Stimulated activated CD4-positive, alpha-beta T cell treated with anti-CD3 and anti-CD28 coated beads, Interleukin-4, amount 100 ng/mL, for 4 hours (primary cell): Measurements from ENCODE around the gene TMA7.
A peak's percentile ranks its signal among the peaks of the same experiment; 100 is the strongest.
"Not testable (repeated sequence)": the region's sequence is repeated elsewhere in the genome, so short reads cannot be mapped to it uniquely, and the experiment has no call there.

ENCODE experiments used
- DNase-seq, 2 experiments: peaks; one replicate each; pipeline ENCODE4 v3.0.0-alpha.2; 2020

The TMA7 gene

DNA sequence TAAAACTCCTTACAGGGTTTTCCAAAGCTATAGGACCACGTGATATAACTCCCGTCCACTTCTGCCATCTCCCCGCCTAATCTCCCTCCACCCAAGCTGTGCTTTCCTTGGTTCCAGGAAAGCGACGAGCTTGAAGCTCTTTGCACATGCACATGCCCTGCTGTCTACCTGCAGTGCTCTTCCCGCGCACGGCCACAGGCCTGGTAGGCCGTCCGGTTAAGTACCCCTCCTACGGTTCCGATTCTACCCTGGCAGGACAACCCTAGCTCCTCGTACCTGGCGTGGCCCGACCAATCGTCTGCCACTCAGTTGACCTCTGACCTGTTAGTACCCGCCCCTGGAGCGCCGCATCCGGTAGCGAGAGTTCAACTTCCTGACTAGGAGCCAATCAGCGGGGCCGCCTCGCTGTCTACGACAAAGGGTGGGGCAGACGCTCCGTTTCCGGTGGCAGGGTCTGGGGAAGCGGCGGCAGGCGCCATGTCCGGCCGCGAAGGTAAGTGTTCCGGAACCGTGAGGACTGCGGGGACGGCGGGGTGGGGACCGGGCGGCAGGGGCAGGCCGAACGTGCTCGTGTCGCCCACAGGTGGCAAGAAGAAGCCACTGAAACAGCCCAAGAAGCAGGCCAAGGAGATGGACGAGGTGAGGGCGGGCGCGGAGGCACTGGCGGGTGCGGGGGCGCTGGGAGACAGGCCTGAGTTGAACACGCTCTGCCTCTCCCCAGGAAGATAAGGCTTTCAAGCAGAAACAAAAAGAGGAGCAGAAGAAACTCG, at the start of gene TMA7, which contains the start of gene CCDC51:
TMA7 (plus strand) TSS at position 438 of the 770 bp plus-strand sequence; CDS start at position 478, 40 bp downstream.
CCDC51 (minus strand) TSS at position 300 of the 770 bp plus-strand sequence. CDS start 4,991 bp downstream, outside the sequence.
- DNase-seq: peak; percentile 96 to 98

GRCh38 chr3:48394391-48394790, 45.7 kb upstream of the TMA7 start:
- no peak for DNase-seq

- DNase-seq: no peak
Measured at GRCh38 chr3:48395714-48396113, 44.3 kb upstream of the TMA7 start.

DNA sequence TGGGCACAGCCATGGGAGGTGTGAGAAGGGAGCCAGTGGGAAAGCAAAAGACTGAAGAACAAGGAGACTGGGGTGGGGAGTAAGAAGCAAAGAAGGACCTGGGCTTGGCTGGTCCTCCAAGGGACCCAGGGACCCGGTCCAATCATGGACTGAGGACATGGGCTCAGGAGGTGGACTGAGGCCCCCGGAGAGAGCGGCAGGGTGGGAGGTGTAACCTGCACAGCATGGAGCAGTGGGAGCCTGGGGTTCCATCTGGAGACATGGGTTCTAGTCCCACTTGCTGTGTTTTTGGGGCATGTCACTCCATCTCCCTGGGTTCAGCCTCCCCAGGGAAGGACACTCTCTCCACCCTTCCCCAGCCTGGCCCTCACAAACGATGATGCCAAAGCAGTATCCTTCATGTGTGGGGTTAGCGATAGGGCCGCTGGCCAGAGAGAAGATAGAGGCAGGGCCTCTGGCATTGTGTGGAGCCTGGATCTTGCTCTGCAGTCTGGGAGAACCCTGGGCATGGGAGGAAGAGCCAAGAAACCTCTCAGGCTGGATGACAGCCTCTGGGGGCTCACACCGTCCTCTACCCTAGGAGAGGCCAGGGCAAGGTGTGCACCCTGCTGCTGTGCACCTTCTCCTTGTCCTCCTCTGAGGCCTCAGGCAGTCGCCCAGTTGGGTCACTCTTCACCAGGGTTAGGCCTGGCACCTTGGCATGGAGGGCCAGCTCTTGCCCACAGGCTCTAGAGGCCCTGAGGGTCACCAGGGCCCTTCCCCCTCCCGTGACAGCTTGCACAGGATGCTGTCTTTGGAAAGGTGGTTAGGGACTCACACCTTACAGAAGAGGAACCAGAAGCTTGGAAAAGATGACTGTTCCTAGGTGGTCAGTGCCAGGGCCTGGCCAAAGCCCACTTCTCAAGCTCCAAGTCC, 42.0 kb upstream of the TMA7 start:
- DNase-seq: no peak

GRCh38 chr3:48398701-48399386, 41.2 kb upstream of the TMA7 start:
- no peak for DNase-seq

GRCh38 chr3:48399387-48400172, 40.5 kb upstream of the TMA7 start:
- no peak for DNase-seq

GRCh38 chr3:48400824-48401433, 39.1 kb upstream of the TMA7 start:
- DNase-seq: peak; percentile 31 to 56

GRCh38 chr3:48401434-48401901, 38.6 kb upstream of the TMA7 start:
- DNase-seq: not testable (repeated sequence)

- no peak for DNase-seq
Measured at GRCh38 chr3:48402281-48402732, 37.8 kb upstream of the TMA7 start.

GRCh38 chr3:48402907-48403306, 37.1 kb upstream of the TMA7 start:
- DNase-seq: no peak

GRCh38 chr3:48403533-48404439, 36.3 kb upstream of the TMA7 start:
- no peak for DNase-seq

GRCh38 chr3:48404440-48405342, 35.4 kb upstream of the TMA7 start:
- DNase-seq: no peak

DNA sequence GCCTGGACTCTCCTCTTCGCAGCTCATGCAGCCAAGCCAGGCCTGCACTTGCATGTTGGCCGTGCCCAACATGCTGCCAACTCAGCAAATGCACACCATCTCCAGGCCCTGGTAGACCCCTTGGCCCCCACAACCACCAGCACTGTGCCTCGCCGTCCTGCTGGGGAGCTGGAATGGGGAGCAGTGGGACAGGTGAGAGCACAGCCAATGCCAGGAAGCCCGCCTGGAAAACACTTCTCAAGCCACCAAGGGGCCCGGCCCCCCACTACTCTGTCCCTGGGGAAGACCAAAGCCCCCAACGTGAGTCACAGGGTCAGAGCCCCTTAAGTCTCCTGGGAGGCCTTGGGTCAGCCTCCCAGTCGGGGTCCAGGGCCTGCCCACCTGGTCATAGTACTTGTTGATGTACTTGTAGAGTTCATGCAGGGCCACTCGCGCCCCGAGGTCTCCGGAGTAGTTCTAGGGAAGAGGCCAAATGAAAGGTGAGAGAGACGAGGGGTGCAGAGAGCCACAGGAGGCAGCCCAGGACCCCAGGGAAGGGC, 34.6 kb upstream of the TMA7 start:
- DNase-seq: no peak

DNA sequence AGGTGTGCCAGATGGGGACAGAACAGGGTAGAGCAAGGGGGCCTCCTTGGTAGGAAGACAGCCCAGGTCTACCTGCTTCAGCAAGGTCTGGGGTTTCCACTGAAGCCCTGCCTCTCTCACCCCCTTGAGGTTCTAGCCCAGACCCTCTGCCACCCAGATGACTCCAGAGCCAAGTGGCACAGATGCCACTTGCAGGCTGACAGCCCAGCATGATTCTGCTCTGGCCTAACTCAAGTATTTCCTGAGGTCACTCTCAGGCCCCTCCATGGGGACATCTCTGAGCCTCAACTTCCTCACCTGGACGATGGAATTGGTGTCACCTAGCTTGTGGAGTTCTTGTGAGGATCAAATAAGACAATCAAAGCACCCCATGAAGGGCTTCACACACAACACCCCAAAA, 34.1 kb upstream of the TMA7 start:
- DNase-seq: no peak

DNA sequence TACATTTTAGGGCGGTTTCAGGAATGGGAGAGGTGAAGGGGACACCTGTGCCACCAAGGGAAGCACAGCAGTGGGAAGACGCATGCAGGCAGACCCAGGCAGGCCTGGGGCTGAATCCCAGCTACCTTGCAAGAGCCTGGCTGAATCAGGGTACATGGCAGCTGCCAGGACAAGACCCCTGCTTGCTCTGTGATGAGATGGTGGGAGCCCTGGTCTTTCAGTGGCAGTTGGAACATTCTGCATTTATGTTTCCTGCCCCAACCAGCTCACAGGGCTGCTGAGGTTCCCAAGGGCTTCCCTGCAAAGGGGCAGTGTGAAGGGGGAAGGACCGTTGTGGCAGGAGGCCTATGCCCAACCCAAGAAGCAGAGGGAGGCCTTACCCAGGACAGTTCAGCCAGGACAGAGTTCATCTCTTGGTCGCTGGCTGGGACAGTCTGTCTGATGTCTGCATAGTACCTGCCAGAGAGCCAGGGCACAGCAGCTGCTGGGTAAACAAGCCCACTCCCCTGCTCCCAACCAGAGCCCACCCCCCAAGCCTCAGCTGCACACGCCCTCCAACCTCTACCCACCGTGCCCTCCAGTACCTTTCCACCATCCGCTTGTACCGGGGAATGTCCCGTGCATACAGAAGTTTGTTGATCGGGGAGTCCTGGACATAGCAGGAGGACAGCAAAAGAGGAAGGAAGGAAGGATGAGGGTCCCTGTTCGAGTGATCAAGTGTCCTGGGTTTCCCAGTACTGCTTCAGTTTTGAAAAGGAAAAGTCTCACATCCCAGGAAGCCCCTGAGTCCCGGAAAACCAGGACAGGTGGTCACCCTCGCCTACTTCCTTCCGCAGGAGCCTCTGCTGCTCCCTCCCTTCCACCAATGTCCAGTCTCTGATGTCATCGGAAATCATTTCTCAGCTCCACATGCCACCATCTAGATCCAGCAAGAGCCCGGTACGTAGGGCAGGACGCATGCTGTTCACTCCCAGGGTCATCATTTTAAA, 33.3 kb upstream of the TMA7 start:
- DNase-seq: peak in 1 of 2 experiments; percentile 0

DNA sequence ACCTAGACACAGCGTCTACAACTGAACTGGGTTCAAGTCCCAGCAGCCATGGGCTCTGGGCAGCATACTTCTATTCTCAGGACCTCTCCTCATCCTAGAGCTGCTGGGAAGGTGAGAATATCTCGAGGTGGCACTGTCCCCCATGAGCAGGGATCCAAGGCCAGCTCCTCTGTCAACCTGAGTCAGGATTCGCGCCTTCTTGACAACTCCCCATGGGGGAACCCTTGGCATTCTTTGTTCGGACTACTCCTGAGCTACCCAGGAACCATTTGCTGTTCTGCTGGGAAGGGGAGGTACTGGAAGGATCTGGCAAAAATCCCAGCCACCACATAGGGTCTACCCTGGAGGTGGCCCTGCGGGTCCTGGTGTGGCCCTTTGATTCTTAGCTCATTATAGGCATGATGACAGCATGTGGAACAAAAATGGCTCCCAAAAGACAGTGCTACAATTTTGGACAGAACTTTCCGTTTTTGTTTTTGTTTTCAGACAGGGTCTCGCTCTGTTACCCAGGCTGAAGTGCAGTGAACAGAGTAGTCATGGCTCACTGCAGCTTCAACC, 32.4 kb upstream of the TMA7 start:
- DNase-seq: no peak

DNA sequence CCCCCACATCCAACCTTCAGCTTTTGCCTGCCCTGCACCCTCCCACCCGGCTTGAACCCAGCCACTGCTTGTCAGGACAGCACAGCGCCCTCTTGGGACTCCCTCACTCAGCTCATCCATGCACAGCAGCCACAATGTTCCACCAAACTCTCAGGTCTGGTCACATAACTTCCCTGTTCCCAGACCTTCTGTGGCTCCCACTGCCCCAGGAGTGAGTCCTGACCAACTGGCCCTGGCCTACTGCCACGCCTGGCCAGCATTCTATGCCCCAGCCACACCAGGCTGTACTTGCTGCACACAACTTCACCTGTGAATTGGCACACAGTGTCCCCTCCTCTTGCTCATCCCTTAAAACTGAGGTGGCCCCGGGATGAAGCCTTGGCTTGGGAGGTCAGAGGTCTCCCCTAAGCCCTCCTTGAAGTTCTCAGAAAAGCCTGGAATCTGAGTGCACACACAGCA, 31.2 kb upstream of the TMA7 start:
- peak in 1 of 2 experiments; percentile 0 for DNase-seq
